Measurements from ENCODE around the gene SLC1A2.

The SLC1A2 gene

GRCh38 chr11:35348898-35349687, 70.3 kb downstream of the SLC1A2 start:
- no peak for DNase-seq (ENCODE audit: low read depth in 3 of 3)

- no peak for DNase-seq (ENCODE audit: low read depth in 3 of 3)
Observed at GRCh38 chr11:35347921-35348331, 71.4 kb downstream of the SLC1A2 start.

GRCh38 chr11:35347173-35347878, 72.0 kb downstream of the SLC1A2 start:
- no peak for DNase-seq (ENCODE audit: low read depth in 3 of 3)

GRCh38 chr11:35346472-35347156, 72.7 kb downstream of the SLC1A2 start:
- no peak for DNase-seq (ENCODE audit: low read depth in 3 of 3)

GRCh38 chr11:35344681-35345574, 74.4 kb downstream of the SLC1A2 start:
- no peak for DNase-seq (ENCODE audit: low read depth in 3 of 3)

- peak in 1 of 3 donors; percentile 17 for DNase-seq (ENCODE audit: low read depth in 3 of 3)
Observed at GRCh38 chr11:35343033-35343598, 76.2 kb downstream of the SLC1A2 start.

- no peak for DNase-seq (ENCODE audit: low read depth in 3 of 3)
Observed at GRCh38 chr11:35340715-35341114, 78.6 kb downstream of the SLC1A2 start.

- no peak for DNase-seq (ENCODE audit: low read depth in 3 of 3)
Observed at GRCh38 chr11:35340071-35340470, 79.3 kb downstream of the SLC1A2 start.

GRCh38 chr11:35338921-35339320, 80.4 kb downstream of the SLC1A2 start:
- DNase-seq (ENCODE audit: low read depth in 3 of 3) = no peak

GRCh38 chr11:35337914-35338305, 81.4 kb downstream of the SLC1A2 start:
- DNase-seq (ENCODE audit: low read depth in 3 of 3) = no peak

- DNase-seq (ENCODE audit: low read depth in 3 of 3) = peak in 1 of 3 donors; percentile 9
Observed at GRCh38 chr11:35337136-35337913, 82.0 kb downstream of the SLC1A2 start.

- no peak for DNase-seq (ENCODE audit: low read depth in 3 of 3)
Observed at GRCh38 chr11:35336726-35337125, 82.6 kb downstream of the SLC1A2 start.

GRCh38 chr11:35335226-35335625, 84.1 kb downstream of the SLC1A2 start:
- DNase-seq (ENCODE audit: low read depth in 3 of 3) = no peak

GRCh38 chr11:35334385-35335090, 84.8 kb downstream of the SLC1A2 start:
- no peak for DNase-seq (ENCODE audit: low read depth in 3 of 3)

- DNase-seq (ENCODE audit: low read depth in 3 of 3) = no peak
Observed at GRCh38 chr11:35332524-35332923, 86.8 kb downstream of the SLC1A2 start.

- DNase-seq (ENCODE audit: low read depth in 3 of 3) = no peak
Observed at GRCh38 chr11:35330931-35331330, 88.4 kb downstream of the SLC1A2 start.

- DNase-seq (ENCODE audit: low read depth in 3 of 3) = no peak
Observed at GRCh38 chr11:35330156-35330889, 89.0 kb downstream of the SLC1A2 start.

- no peak for DNase-seq (ENCODE audit: low read depth in 3 of 3)
Observed at GRCh38 chr11:35327829-35328228, 91.5 kb downstream of the SLC1A2 start.

GRCh38 chr11:35326266-35326879, 93.0 kb downstream of the SLC1A2 start:
- no peak for DNase-seq (ENCODE audit: low read depth in 3 of 3)

Data from stimulated activated CD4-positive, alpha-beta T cell treated with anti-CD3 and anti-CD28 coated beads, TNF-alpha, amount 100 ng/mL, for 48 hours (primary cell).